Loucy (cell line): Measurements from ENCODE around the gene NECAB3.

Source experiments
- H2AFZ ChIP-seq: fragments of 200-600 bp; sonication (generic); 2 replicates; pipeline ENCODE4 v1.6.0; 2016; ENCODE audit warnings: antibody characterized with exemption, mild to moderate bottlenecking, low read length, moderate library complexity
- H3F3A ChIP-seq: fragments of 200-600 bp; 2 replicates; pipeline ENCODE4 v1.6.0; 2016; ENCODE audit warnings: antibody characterized with exemption, low read depth, mild to moderate bottlenecking
- H3K27me3 ChIP-seq: fragments of 200-600 bp; sonication (generic); 2 replicates; pipeline ENCODE4 v1.6.1; 2014; ENCODE audit warnings: low read length, mild to moderate bottlenecking; ENCODE audit not compliant: insufficient read depth, poor library complexity, severe bottlenecking
- H3K36me3 ChIP-seq: fragments of 200-600 bp; sonication (generic); 2 replicates; pipeline ENCODE4 v1.6.1; 2016; ENCODE audit warnings: low read length; ENCODE audit not compliant: insufficient read depth
- H3K4me1 ChIP-seq: fragments of 200-600 bp; sonication (generic); 2 replicates; pipeline ENCODE4 v1.5.1; 2014; ENCODE audit warnings: low read length, mild to moderate bottlenecking; ENCODE audit not compliant: insufficient read depth, poor library complexity, severe bottlenecking
- H3K4me2 ChIP-seq: fragments of 200-600 bp; sonication (generic); 2 replicates; pipeline ENCODE4 v1.6.0; 2014; ENCODE audit warnings: antibody characterized with exemption, low read length, low read depth, mild to moderate bottlenecking; ENCODE audit not compliant: poor library complexity, severe bottlenecking
- H3K4me3 ChIP-seq: fragments of 200-600 bp; sonication (generic); 2 replicates; pipeline ENCODE4 v1.5.1; 2014; ENCODE audit warnings: low read length, mild to moderate bottlenecking, mixed read lengths; ENCODE audit not compliant: poor library complexity, severe bottlenecking
- H3K79me2 ChIP-seq: fragments of 200-600 bp; sonication (generic); 2 replicates; pipeline ENCODE4 v1.6.1; 2014; ENCODE audit warnings: low read length; ENCODE audit not compliant: insufficient read depth
- H3K9ac ChIP-seq: fragments of 200-600 bp; sonication (generic); 2 replicates; pipeline ENCODE4 v1.6.0; 2014; ENCODE audit warnings: mild to moderate bottlenecking, low read depth, low read length, moderate library complexity; ENCODE audit not compliant: poor library complexity, severe bottlenecking
- H3K9me2 ChIP-seq: fragments of 200-600 bp; sonication (generic); replicated peaks from 2 replicates; pipeline ENCODE4 v1.6.1; 2016; ENCODE audit warnings: low read depth, low read length, mixed read lengths
- H3K9me3 ChIP-seq: fragments of 200-600 bp; sonication (generic); 2 replicates; pipeline ENCODE4 v1.6.1; 2014; ENCODE audit warnings: mild to moderate bottlenecking, antibody characterized with exemption, low read length, low read depth; ENCODE audit not compliant: insufficient read depth
- H4K20me1 ChIP-seq: fragments of 200-600 bp; sonication (generic); 2 replicates; pipeline ENCODE4 v1.6.0; 2014; ENCODE audit warnings: antibody characterized with exemption, low read length, mild to moderate bottlenecking; ENCODE audit not compliant: insufficient read depth, poor library complexity, severe bottlenecking
- EZH2phosphoT487 ChIP-seq: fragments of 200-600 bp; IDR thresholded peaks from 2 replicates; pipeline ENCODE4 v1.6.1; 2018; ENCODE audit warnings: antibody characterized with exemption, mild to moderate bottlenecking, moderate library complexity, borderline replicate concordance
- TF ChIP-seq, protein P1 (sequence below): fragments of 200-600 bp; sonication (generic); conservative IDR thresholded peaks from 2 replicates; pipeline ENCODE4 v1.5.1; 2014; ENCODE audit warnings: mild to moderate bottlenecking, antibody characterized with exemption, low read length

The NECAB3 gene

DNA sequence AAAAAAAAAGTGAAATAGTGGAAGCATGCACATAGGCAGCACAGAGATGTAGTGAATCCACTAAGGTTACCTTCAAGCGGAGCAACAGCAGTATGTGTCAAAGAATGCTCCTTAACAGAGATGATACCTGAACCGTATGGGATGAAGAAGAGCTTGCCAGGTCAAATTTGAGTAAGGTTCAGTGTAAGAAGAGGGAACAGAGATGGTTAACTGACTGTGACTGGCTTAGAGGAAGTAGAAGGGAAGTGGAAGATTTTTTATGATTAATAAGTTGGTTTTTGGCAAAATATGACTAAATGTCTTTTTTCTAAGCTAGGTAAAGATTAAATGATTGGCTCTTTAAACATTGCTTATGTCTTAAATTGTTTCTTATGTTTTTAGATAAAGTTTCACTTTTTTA, 64.7 kb downstream of the NECAB3 start:
- Histone ChIP-seq H3F3A (no peaks in the 10 kb centered on the region), H2AFZ (no peak overlapping the region), H4K20me1 (no peaks in the 10 kb centered on the region), H3K9me2 (no peaks in the 10 kb centered on the region), H3K79me2 (no peaks in the 10 kb centered on the region), H3K27me3 (no peaks in the 10 kb centered on the region), H3K9me3 (no peaks in the 10 kb centered on the region), H3K4me2 (no peak overlapping the region), H3K9ac (no peak overlapping the region), H3K4me3 (no peak overlapping the region), H3K4me1 (no peaks in the 10 kb centered on the region), H3K36me3 (peaks cover 60% of the 10 kb centered on the region)
- TF ChIP-seq EZH2phosphoT487, result no peak
- TF ChIP-seq, protein P1, sequence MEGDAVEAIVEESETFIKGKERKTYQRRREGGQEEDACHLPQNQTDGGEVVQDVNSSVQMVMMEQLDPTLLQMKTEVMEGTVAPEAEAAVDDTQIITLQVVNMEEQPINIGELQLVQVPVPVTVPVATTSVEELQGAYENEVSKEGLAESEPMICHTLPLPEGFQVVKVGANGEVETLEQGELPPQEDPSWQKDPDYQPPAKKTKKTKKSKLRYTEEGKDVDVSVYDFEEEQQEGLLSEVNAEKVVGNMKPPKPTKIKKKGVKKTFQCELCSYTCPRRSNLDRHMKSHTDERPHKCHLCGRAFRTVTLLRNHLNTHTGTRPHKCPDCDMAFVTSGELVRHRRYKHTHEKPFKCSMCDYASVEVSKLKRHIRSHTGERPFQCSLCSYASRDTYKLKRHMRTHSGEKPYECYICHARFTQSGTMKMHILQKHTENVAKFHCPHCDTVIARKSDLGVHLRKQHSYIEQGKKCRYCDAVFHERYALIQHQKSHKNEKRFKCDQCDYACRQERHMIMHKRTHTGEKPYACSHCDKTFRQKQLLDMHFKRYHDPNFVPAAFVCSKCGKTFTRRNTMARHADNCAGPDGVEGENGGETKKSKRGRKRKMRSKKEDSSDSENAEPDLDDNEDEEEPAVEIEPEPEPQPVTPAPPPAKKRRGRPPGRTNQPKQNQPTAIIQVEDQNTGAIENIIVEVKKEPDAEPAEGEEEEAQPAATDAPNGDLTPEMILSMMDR, result no peak
